Stimulated activated naive CD8-positive, alpha-beta T cell treated with anti-CD3 and anti-CD28 coated beads, Interleukin-15, Interleukin-2, amounts not matched to agents 100 ng/mL and 50 ng/mL, for 24 hours (primary cell): ENCODE results near the gene NDUFS8.

ENCODE experiments used
- H3K27ac Mint-ChIP-seq: one replicate; pipeline ENCODE4 v1.8.0; 2021; ENCODE audit warnings: mild to moderate bottlenecking, mixed read lengths
- H3K27me3 Mint-ChIP-seq: one replicate; pipeline ENCODE4 v1.8.0; 2021; ENCODE audit warnings: mixed read lengths
- H3K36me3 Mint-ChIP-seq: one replicate; pipeline ENCODE4 v1.8.0; 2021; ENCODE audit warnings: low read depth, mixed read lengths
- H3K4me1 Mint-ChIP-seq: one replicate; pipeline ENCODE4 v1.8.0; 2021; ENCODE audit warnings: low read depth, mixed read lengths
- H3K4me3 Mint-ChIP-seq: one replicate; pipeline ENCODE4 v1.8.0; 2021; ENCODE audit warnings: mild to moderate bottlenecking, mixed read lengths
- H3K9me3 Mint-ChIP-seq: one replicate; pipeline ENCODE4 v1.8.0; 2021; ENCODE audit warnings: mixed read lengths

NDUFS8 gene

GRCh38 chr11:68056317-68057285, 26.1 kb downstream of the NDUFS8 start:
- Mint-ChIP-seq H3K36me3 (peaks cover 36% of the 10 kb centered on the region), H3K4me3 (no peak overlapping the region), H3K9me3 (no peaks in the 10 kb centered on the region), H3K4me1 (peaks cover 3% of the 10 kb centered on the region), H3K27ac (no peak overlapping the region), H3K27me3 (no peaks in the 10 kb centered on the region)

- peaks cover 3% of the 10 kb centered on the region for H3K4me1 Mint-ChIP-seq
- H3K4me3 Mint-ChIP-seq = no peak overlapping the region
- no peaks in the 10 kb centered on the region for H3K9me3 Mint-ChIP-seq
- no peaks in the 10 kb centered on the region for H3K27me3 Mint-ChIP-seq
- H3K27ac Mint-ChIP-seq = peak overlapping the region; percentile 23
- peaks cover 41% of the 10 kb centered on the region for H3K36me3 Mint-ChIP-seq
Measured at GRCh38 chr11:68057807-68058206, 27.3 kb downstream of the NDUFS8 start.

- Mint-ChIP-seq H3K36me3 (peaks cover 55% of the 10 kb centered on the region), H3K27ac (no peak overlapping the region), H3K9me3 (no peaks in the 10 kb centered on the region), H3K4me3 (no peak overlapping the region), H3K4me1 (no peaks in the 10 kb centered on the region), H3K27me3 (no peaks in the 10 kb centered on the region)
Measured at GRCh38 chr11:68061508-68061907, 31.0 kb downstream of the NDUFS8 start.

- Mint-ChIP-seq H3K4me3 (no peak overlapping the region), H3K4me1 (no peaks in the 10 kb centered on the region), H3K9me3 (no peaks in the 10 kb centered on the region), H3K27me3 (no peaks in the 10 kb centered on the region), H3K27ac (no peak overlapping the region), H3K36me3 (peaks cover 63% of the 10 kb centered on the region)
Measured at GRCh38 chr11:68064926-68065325, 34.4 kb downstream of the NDUFS8 start.

- Mint-ChIP-seq H3K27me3 (no peaks in the 10 kb centered on the region), H3K9me3 (no peaks in the 10 kb centered on the region), H3K36me3 (peaks cover 63% of the 10 kb centered on the region), H3K4me3 (no peak overlapping the region), H3K4me1 (no peaks in the 10 kb centered on the region), H3K27ac (no peak overlapping the region)
Measured at GRCh38 chr11:68065841-68066240, 35.4 kb downstream of the NDUFS8 start.

- no peaks in the 10 kb centered on the region for H3K9me3 Mint-ChIP-seq
- no peak overlapping the region for H3K4me3 Mint-ChIP-seq
- H3K27me3 Mint-ChIP-seq = no peaks in the 10 kb centered on the region
- H3K27ac Mint-ChIP-seq = no peak overlapping the region
- peaks cover 63% of the 10 kb centered on the region for H3K36me3 Mint-ChIP-seq
- no peaks in the 10 kb centered on the region for H3K4me1 Mint-ChIP-seq
Measured at GRCh38 chr11:68066742-68067141, 36.3 kb downstream of the NDUFS8 start.

GRCh38 chr11:68067991-68068390, 37.5 kb downstream of the NDUFS8 start:
- H3K4me1 Mint-ChIP-seq = no peaks in the 10 kb centered on the region
- H3K36me3 Mint-ChIP-seq = peaks cover 51% of the 10 kb centered on the region

GRCh38 chr11:68071281-68072048, 41.0 kb downstream of the NDUFS8 start:
- Mint-ChIP-seq H3K27me3 (no peaks in the 10 kb centered on the region), H3K4me1 (no peaks in the 10 kb centered on the region), H3K4me3 (no peak overlapping the region), H3K27ac (no peak overlapping the region), H3K36me3 (peaks cover 40% of the 10 kb centered on the region), H3K9me3 (no peaks in the 10 kb centered on the region)

More at GRCh38 chr11:68067991-68068390, 37.5 kb downstream of the NDUFS8 start:
- Mint-ChIP-seq H3K27me3 (no peaks in the 10 kb centered on the region), H3K4me3 (no peak overlapping the region), H3K9me3 (no peaks in the 10 kb centered on the region), H3K27ac (no peak overlapping the region)

- Mint-ChIP-seq H3K36me3 (peaks cover 27% of the 10 kb centered on the region), H3K9me3 (no peaks in the 10 kb centered on the region), H3K4me1 (no peaks in the 10 kb centered on the region), H3K27ac (no peak overlapping the region), H3K27me3 (no peaks in the 10 kb centered on the region), H3K4me3 (no peak overlapping the region)
Measured at GRCh38 chr11:68074584-68075352, 44.3 kb downstream of the NDUFS8 start.

- H3K27ac Mint-ChIP-seq = no peak overlapping the region
Measured at GRCh38 chr11:68076371-68077042, 46.0 kb downstream of the NDUFS8 start.

GRCh38 chr11:68077617-68078582, 47.4 kb downstream of the NDUFS8 start:
- Mint-ChIP-seq H3K27ac (peak overlapping the region; percentile 38), H3K9me3 (no peaks in the 10 kb centered on the region), H3K36me3 (peaks cover 18% of the 10 kb centered on the region), H3K4me3 (no peak overlapping the region), H3K27me3 (no peaks in the 10 kb centered on the region), H3K4me1 (no peaks in the 10 kb centered on the region)

More at GRCh38 chr11:68076371-68077042, 46.0 kb downstream of the NDUFS8 start:
- no peaks in the 10 kb centered on the region for H3K9me3 Mint-ChIP-seq
- no peaks in the 10 kb centered on the region for H3K27me3 Mint-ChIP-seq
- H3K4me1 Mint-ChIP-seq = no peaks in the 10 kb centered on the region
- peaks cover 18% of the 10 kb centered on the region for H3K36me3 Mint-ChIP-seq
- H3K4me3 Mint-ChIP-seq = no peak overlapping the region

GRCh38 chr11:68080860-68081259, 50.4 kb downstream of the NDUFS8 start:
- Mint-ChIP-seq H3K27me3 (no peaks in the 10 kb centered on the region), H3K36me3 (peaks cover 10% of the 10 kb centered on the region), H3K27ac (no peak overlapping the region), H3K9me3 (no peaks in the 10 kb centered on the region), H3K4me3 (no peak overlapping the region), H3K4me1 (no peaks in the 10 kb centered on the region)

GRCh38 chr11:68081691-68082090, 51.2 kb downstream of the NDUFS8 start:
- Mint-ChIP-seq H3K27ac (no peak overlapping the region), H3K27me3 (no peaks in the 10 kb centered on the region), H3K4me1 (no peaks in the 10 kb centered on the region), H3K9me3 (no peaks in the 10 kb centered on the region), H3K36me3 (peaks cover 10% of the 10 kb centered on the region), H3K4me3 (no peak overlapping the region)
